D721Med (cell line): ENCODE results near the gene CDH10.

Source experiments
- DNase-seq: peaks from one replicate; pipeline ENCODE4 v3.0.0; 2011; ENCODE audit warnings: low spot score; ENCODE audit not compliant: insufficient read length
- FAIRE-seq: peaks from 2 replicates; lab custom pipeline; 2011; peaks lifted over from hg19 to GRCh38; lab: Jason Lieb, UNC
- CTCF ChIP-seq: IDR thresholded peaks from 2 replicates; pipeline ENCODE4 v1.5.1; 2012; ENCODE audit warnings: mild to moderate bottlenecking, control low read depth; ENCODE audit not compliant: insufficient read depth; ENCODE audit errors: missing control alignments

Gene CDH10

DNA sequence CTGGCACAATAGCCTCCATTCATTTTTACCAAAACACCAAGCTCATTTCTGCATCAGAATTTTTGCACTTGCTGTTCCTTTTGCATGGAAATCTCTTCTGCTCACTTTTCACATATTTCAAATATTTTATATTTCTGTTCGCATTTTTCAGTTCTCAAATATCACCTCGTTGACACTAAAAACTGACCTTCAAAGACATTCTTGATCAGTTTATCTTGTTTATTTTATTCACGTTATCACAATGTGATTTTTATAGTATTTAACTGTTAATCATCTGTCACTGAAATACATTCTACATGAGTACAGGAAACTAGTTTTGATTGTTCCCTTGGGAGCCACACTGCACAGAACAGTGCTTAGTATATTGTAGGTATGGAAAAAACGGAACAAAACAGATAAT is 29.6 kb downstream of the CDH10 start:
- TF ChIP-seq CTCF = no peak
- FAIRE-seq (no peak), DNase-seq (no peak)

GRCh38 chr5:24609706-24610105 is 35.1 kb downstream of the CDH10 start:
- FAIRE-seq (no peak), DNase-seq (no peak)
- TF ChIP-seq CTCF = no peak

GRCh38 chr5:24606971-24607370 is 37.8 kb downstream of the CDH10 start:
- DNase-seq = peak; percentile 14
- FAIRE-seq = peak; percentile 95
- no peak for TF ChIP-seq CTCF

DNA sequence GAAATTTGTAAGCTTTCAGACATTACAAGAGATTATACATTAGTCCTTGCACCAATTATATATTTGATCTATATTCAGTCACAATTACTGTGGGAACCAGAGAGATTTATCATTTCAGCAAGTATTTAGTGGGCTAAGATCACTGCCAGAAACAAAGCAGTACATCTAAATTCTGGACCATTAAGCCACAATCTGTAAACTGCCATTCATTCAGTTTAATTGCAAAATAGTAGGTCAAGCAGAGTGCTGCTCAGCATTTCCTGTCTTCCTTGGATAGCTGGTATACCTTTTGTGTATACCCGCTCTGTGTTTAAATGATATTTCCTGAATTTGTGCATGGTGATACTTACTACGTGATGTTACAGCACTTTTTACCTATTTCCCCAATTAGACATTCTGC is 42.6 kb downstream of the CDH10 start:
- TF ChIP-seq CTCF = no peak
- no peak for FAIRE-seq

GRCh38 chr5:24598956-24599355 is 45.8 kb downstream of the CDH10 start:
- no peak for DNase-seq
- TF ChIP-seq CTCF = no peak
- peak; percentile 81 for FAIRE-seq

More for the DNA sequence above, 42.6 kb downstream of the CDH10 start:
- no peak for DNase-seq

- FAIRE-seq (no peak), DNase-seq (no peak)
- no peak for TF ChIP-seq CTCF
Observed at GRCh38 chr5:24595329-24595728, 49.4 kb downstream of the CDH10 start.

DNA sequence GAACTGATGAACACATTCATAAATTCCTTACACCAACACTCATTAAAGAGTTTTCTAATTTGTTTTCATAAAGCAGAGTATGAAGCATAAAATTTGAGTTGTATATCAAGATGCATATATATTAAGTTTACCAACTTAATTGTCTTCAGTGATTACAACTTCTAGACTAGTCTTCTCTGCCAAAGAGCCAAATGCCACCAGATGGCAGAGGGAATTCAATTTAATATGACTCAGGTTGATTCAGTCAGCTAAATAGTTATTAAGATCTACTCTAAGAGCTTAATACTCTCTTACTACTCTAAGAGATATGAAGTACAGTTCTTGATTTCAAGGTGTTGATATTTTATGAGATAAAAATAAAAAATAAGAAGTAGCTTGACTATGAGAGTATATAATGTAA is 53.4 kb downstream of the CDH10 start:
- TF ChIP-seq CTCF = peak; percentile 9
- DNase-seq (no peak), FAIRE-seq (peak; percentile 64)
